ENCODE data around the gene PRELP.

PRELP gene

GRCh38 chr1:203521812-203522211 lies 46.2 kb downstream of the PRELP start:
- no peak overlapping the region for H3K4me3 ChIP-seq (ENCODE audit: low read depth, low read length)
- TF ChIP-seq, protein P1, sequence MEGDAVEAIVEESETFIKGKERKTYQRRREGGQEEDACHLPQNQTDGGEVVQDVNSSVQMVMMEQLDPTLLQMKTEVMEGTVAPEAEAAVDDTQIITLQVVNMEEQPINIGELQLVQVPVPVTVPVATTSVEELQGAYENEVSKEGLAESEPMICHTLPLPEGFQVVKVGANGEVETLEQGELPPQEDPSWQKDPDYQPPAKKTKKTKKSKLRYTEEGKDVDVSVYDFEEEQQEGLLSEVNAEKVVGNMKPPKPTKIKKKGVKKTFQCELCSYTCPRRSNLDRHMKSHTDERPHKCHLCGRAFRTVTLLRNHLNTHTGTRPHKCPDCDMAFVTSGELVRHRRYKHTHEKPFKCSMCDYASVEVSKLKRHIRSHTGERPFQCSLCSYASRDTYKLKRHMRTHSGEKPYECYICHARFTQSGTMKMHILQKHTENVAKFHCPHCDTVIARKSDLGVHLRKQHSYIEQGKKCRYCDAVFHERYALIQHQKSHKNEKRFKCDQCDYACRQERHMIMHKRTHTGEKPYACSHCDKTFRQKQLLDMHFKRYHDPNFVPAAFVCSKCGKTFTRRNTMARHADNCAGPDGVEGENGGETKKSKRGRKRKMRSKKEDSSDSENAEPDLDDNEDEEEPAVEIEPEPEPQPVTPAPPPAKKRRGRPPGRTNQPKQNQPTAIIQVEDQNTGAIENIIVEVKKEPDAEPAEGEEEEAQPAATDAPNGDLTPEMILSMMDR (conservative IDR thresholded peaks at IDR 0.05; ENCODE audit: low read depth, low read length), result no peak
- DNase-seq (ENCODE audit: low read depth), result no peak

GRCh38 chr1:203522237-203522636 lies 46.6 kb downstream of the PRELP start:
- TF ChIP-seq, protein P1 (conservative IDR thresholded peaks at IDR 0.05; ENCODE audit: low read depth, low read length), result peak; percentile 17
- no peak for DNase-seq (ENCODE audit: low read depth)
- peak overlapping the region; percentile 8 for H3K4me3 ChIP-seq (ENCODE audit: low read depth, low read length)

DNA sequence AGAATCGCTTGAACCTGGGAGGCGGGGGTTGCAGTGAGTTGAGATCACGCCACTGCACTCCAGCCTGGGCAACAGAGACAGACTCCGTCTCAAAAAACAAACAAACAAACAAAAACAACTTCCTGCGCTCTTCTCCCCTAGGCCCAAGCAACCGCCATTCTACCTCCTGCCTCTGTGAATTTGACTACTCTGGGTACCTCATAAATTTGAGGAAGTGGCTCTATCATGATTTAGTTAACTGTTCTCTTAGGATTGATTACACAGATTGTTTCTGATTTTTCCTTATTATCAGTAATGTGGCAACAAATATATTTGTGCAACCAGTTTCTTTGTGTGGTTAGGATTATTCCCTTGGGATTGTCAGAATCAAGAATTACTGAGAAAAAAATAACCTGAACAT lies 48.1 kb downstream of the PRELP start:
- no peak overlapping the region for H3K4me3 ChIP-seq (ENCODE audit: low read depth, low read length)
- no peak for DNase-seq (ENCODE audit: low read depth)
- TF ChIP-seq, protein P1 (conservative IDR thresholded peaks at IDR 0.05; ENCODE audit: low read depth, low read length), result no peak

GRCh38 chr1:203524152-203524551 lies 48.5 kb downstream of the PRELP start:
- TF ChIP-seq, protein P1 (conservative IDR thresholded peaks at IDR 0.05; ENCODE audit: low read depth, low read length), result no peak
- H3K4me3 ChIP-seq (ENCODE audit: low read depth, low read length), result no peak overlapping the region
- no peak for DNase-seq (ENCODE audit: low read depth)

GRCh38 chr1:203524824-203525223 lies 49.2 kb downstream of the PRELP start:
- H3K4me3 ChIP-seq (ENCODE audit: low read depth, low read length), result no peak overlapping the region
- TF ChIP-seq, protein P1 (conservative IDR thresholded peaks at IDR 0.05; ENCODE audit: low read depth, low read length), result no peak
- no peak for DNase-seq (ENCODE audit: low read depth)

- no peak for DNase-seq (ENCODE audit: low read depth)
- TF ChIP-seq, protein P1 (conservative IDR thresholded peaks at IDR 0.05; ENCODE audit: low read depth, low read length), result no peak
- H3K4me3 ChIP-seq (ENCODE audit: low read depth, low read length), result no peak overlapping the region
Measured at GRCh38 chr1:203525685-203526084, 50.1 kb downstream of the PRELP start.

DNA sequence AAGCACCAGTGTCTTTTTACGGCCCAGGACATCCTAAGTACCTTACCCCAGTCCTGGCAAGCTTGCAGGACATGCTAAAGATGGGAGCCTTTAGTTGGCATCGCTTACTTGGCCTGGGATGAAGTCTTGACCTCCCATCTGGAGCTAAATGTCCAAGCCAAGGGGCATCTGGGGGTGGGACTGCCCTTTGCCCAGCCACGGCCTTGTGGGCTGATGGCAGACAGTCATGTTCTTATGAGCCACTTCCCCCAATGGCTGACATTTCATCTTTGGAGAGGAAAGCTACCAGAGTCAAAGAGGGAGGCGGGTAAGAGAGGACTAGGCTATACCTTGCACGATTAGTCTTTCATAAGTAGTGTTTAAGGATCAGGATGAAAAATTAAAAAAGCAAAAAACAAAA lies 50.5 kb downstream of the PRELP start:
- no peak for DNase-seq (ENCODE audit: low read depth)
- TF ChIP-seq, protein P1 (conservative IDR thresholded peaks at IDR 0.05; ENCODE audit: low read depth, low read length), result no peak
- no peak overlapping the region for H3K4me3 ChIP-seq (ENCODE audit: low read depth, low read length)

Measured in choroid plexus epithelial cell (primary cell).